Mucosa of rectum (tissue), 2 donors: ENCODE data around the gene CDC123.
"Not testable (repeated sequence)": the region's sequence is repeated elsewhere in the genome, so short reads cannot be mapped to it uniquely, and the experiment has no call there.

ENCODE experiments used
- H3K27ac ChIP-seq, 2 donors: one replicate each; pipeline ENCODE4 v1.7.0; 2013; ENCODE audit warnings: inconsistent platforms in 2 of 2, low read depth in 2 of 2, low read length in 2 of 2
- H3K27me3 ChIP-seq, 2 donors: one replicate each; pipeline ENCODE4 v1.7.0; 2013; ENCODE audit warnings: low read length in 2 of 2; ENCODE audit not compliant: control insufficient read depth in 2 of 2, insufficient read depth in 2 of 2
- H3K36me3 ChIP-seq, 2 donors: one replicate each; pipeline ENCODE4 v1.7.0; 2013; ENCODE audit warnings: low read length in 2 of 2; ENCODE audit not compliant: control insufficient read depth in 2 of 2, insufficient read depth in 2 of 2
- H3K4me1 ChIP-seq, 2 donors: one replicate each; pipeline ENCODE4 v1.7.0; 2013; ENCODE audit warnings: low read length in 2 of 2, mild to moderate bottlenecking in 1 of 2; ENCODE audit not compliant: control insufficient read depth in 2 of 2, insufficient read depth in 2 of 2
- H3K4me3 ChIP-seq, 2 donors: one replicate each; pipeline ENCODE4 v1.7.0; 2013; ENCODE audit warnings: low read length in 2 of 2
- H3K9ac ChIP-seq, 2 donors: one replicate each; pipeline ENCODE4 v1.7.0; 2013; ENCODE audit warnings: low read length in 2 of 2, low read depth in 1 of 2, mild to moderate bottlenecking in 1 of 2
- H3K9me3 ChIP-seq, 2 donors: one replicate each; pipeline ENCODE4 v1.7.0; 2013; ENCODE audit warnings: low read length in 2 of 2; ENCODE audit not compliant: control insufficient read depth in 2 of 2
- donor health status: healthy.
- donor health status: Normal muscosa, but diverticular disease.

The CDC123 gene

GRCh38 chr10:12165999-12166775 is 29.8 kb upstream of the CDC123 start:
- H3K4me3 ChIP-seq: no peak overlapping the region
- H3K27me3 ChIP-seq: no peaks in the 10 kb centered on the region
- H3K9me3 ChIP-seq: no peaks in the 10 kb centered on the region
- no peaks in the 10 kb centered on the region for H3K4me1 ChIP-seq
- H3K27ac ChIP-seq: no peak overlapping the region
- no peak overlapping the region for H3K9ac ChIP-seq
- peaks cover 44 to 49% of the 10 kb centered on the region in 2 donors for H3K36me3 ChIP-seq

GRCh38 chr10:12171512-12171911 is 24.5 kb upstream of the CDC123 start:
- not testable (repeated sequence) for H3K9ac ChIP-seq, H3K4me3 ChIP-seq, H3K4me1 ChIP-seq, H3K27ac ChIP-seq, H3K9me3 ChIP-seq, H3K27me3 ChIP-seq
- H3K36me3 ChIP-seq: peaks cover 50 to 55% of the 10 kb centered on the region in 2 donors

- no peak overlapping the region for H3K27ac ChIP-seq
- no peaks in the 10 kb centered on the region for H3K4me1 ChIP-seq
- H3K27me3 ChIP-seq: no peaks in the 10 kb centered on the region
- H3K36me3 ChIP-seq: peaks cover 15 to 27% of the 10 kb centered on the region in 2 donors
- no peak overlapping the region for H3K9ac ChIP-seq
- no peaks in the 10 kb centered on the region for H3K9me3 ChIP-seq
- no peak overlapping the region for H3K4me3 ChIP-seq
Measured at GRCh38 chr10:12177642-12178041, 18.3 kb upstream of the CDC123 start.

- Histone ChIP-seq H3K9ac (no peak overlapping the region), H3K4me1 (no peaks in the 10 kb centered on the region), H3K27ac (no peak overlapping the region), H3K9me3 (no peaks in the 10 kb centered on the region), H3K36me3 (peaks cover 3 to 17% of the 10 kb centered on the region in 2 donors), H3K4me3 (no peak overlapping the region), H3K27me3 (no peaks in the 10 kb centered on the region)
Measured at GRCh38 chr10:12179606-12180170, 16.3 kb upstream of the CDC123 start.

GRCh38 chr10:12180221-12180974 is 15.6 kb upstream of the CDC123 start:
- Histone ChIP-seq H3K4me3 (no peak overlapping the region), H3K9me3 (no peaks in the 10 kb centered on the region), H3K27me3 (no peaks in the 10 kb centered on the region), H3K9ac (no peak overlapping the region), H3K27ac (no peak overlapping the region), H3K36me3 (peaks cover 5 to 19% of the 10 kb centered on the region in 2 donors), H3K4me1 (no peaks in the 10 kb centered on the region)

GRCh38 chr10:12181065-12181775 is 14.8 kb upstream of the CDC123 start:
- Histone ChIP-seq H3K27ac (peak overlapping the region in 1 of 2 donors; percentile 45), H3K4me3 (no peak overlapping the region), H3K36me3 (peaks cover 12 to 19% of the 10 kb centered on the region in 2 donors), H3K4me1 (no peaks in the 10 kb centered on the region), H3K9ac (no peak overlapping the region), H3K27me3 (no peaks in the 10 kb centered on the region), H3K9me3 (no peaks in the 10 kb centered on the region)

GRCh38 chr10:12184165-12184564 is 11.8 kb upstream of the CDC123 start:
- no peaks in the 10 kb centered on the region for H3K4me1 ChIP-seq
- H3K4me3 ChIP-seq: no peak overlapping the region
- H3K27ac ChIP-seq: no peak overlapping the region
- no peaks in the 10 kb centered on the region for H3K27me3 ChIP-seq
- no peak overlapping the region for H3K9ac ChIP-seq
- peaks cover 13 to 16% of the 10 kb centered on the region in 2 donors for H3K36me3 ChIP-seq
- H3K9me3 ChIP-seq: no peaks in the 10 kb centered on the region

GRCh38 chr10:12186323-12186722 is 9.7 kb upstream of the CDC123 start:
- Histone ChIP-seq H3K27ac (no peak overlapping the region), H3K9me3 (no peaks in the 10 kb centered on the region), H3K4me1 (no peaks in the 10 kb centered on the region), H3K27me3 (no peaks in the 10 kb centered on the region), H3K36me3 (peaks cover 13 to 16% of the 10 kb centered on the region in 2 donors), H3K4me3 (no peak overlapping the region), H3K9ac (no peak overlapping the region)

- Histone ChIP-seq H3K27ac (no peak overlapping the region), H3K9me3 (no peaks in the 10 kb centered on the region), H3K9ac (no peak overlapping the region), H3K4me1 (no peaks in the 10 kb centered on the region), H3K27me3 (no peaks in the 10 kb centered on the region), H3K36me3 (peaks cover 12 to 13% of the 10 kb centered on the region in 2 donors), H3K4me3 (no peak overlapping the region)
Measured at GRCh38 chr10:12187321-12187905, 8.6 kb upstream of the CDC123 start.
